SU-DHL-6 (cell line): ENCODE measurements around the gene DVL1.

Source experiments
- H2AFZ ChIP-seq: fragments of 200-600 bp; sonication (generic); 2 replicates; pipeline ENCODE4 v1.6.1; 2014; ENCODE audit warnings: low read depth, mild to moderate bottlenecking, moderate library complexity, mixed read lengths, antibody characterized with exemption, low read length; ENCODE audit not compliant: severe bottlenecking
- H3F3A ChIP-seq: fragments of 200-600 bp; shearing (Covaris generic); 2 replicates; pipeline ENCODE4 v1.6.0; 2016; ENCODE audit warnings: antibody characterized with exemption, mild to moderate bottlenecking; ENCODE audit not compliant: insufficient read depth
- H3K27ac ChIP-seq: fragments of 200-600 bp; sonication (generic); 2 replicates; pipeline ENCODE4 v1.5.1; 2016; ENCODE audit warnings: low read depth, mild to moderate bottlenecking, low read length, moderate library complexity, mixed read lengths
- H3K27me3 ChIP-seq: fragments of 200-600 bp; sonication (generic), shearing (Covaris generic); 2 replicates; pipeline ENCODE4 v1.6.0; 2014; ENCODE audit warnings: mild to moderate bottlenecking, low read length
- H3K36me3 ChIP-seq: fragments of 200-600 bp; sonication (generic); 2 replicates; pipeline ENCODE4 v1.6.1; 2014; ENCODE audit warnings: mild to moderate bottlenecking, low read length, mixed read lengths
- H3K4me2 ChIP-seq: fragments of 300-600, 200-600 bp; shearing (Covaris generic), sonication (generic); 2 replicates; pipeline ENCODE4 v1.6.0; 2014; ENCODE audit warnings: low read length, low read depth, mild to moderate bottlenecking; ENCODE audit not compliant: poor library complexity, severe bottlenecking
- H3K4me3 ChIP-seq: fragments of 200-600 bp; sonication (generic); 2 replicates; pipeline ENCODE4 v1.5.1; 2014; ENCODE audit warnings: antibody characterized with exemption, low read length, mild to moderate bottlenecking, mixed read lengths; ENCODE audit not compliant: insufficient read depth, poor library complexity, severe bottlenecking
- H3K79me2 ChIP-seq: fragments of 200-600 bp; sonication (generic); 2 replicates; pipeline ENCODE4 v1.6.1; 2014; ENCODE audit warnings: mild to moderate bottlenecking, low read length, moderate library complexity; ENCODE audit not compliant: insufficient read depth
- H3K9ac ChIP-seq: fragments of 200-600 bp; sonication (generic); 2 replicates; pipeline ENCODE4 v1.7.0; 2014; ENCODE audit warnings: mild to moderate bottlenecking, low read length
- H3K9me2 ChIP-seq: fragments of 200-600 bp; sonication (generic); replicated peaks from 2 replicates; pipeline ENCODE4 v1.6.1; 2014; ENCODE audit warnings: low read length; ENCODE audit not compliant: insufficient read depth
- H3K9me3 ChIP-seq: fragments of 200-600 bp; sonication (generic); 2 replicates; pipeline ENCODE4 v1.6.1; 2014; ENCODE audit warnings: low read length, mixed read lengths; ENCODE audit not compliant: insufficient read depth
- H4K20me1 ChIP-seq: fragments of 200-600 bp; sonication (generic); 2 replicates; pipeline ENCODE4 v1.6.1; 2014; ENCODE audit warnings: low read depth, mild to moderate bottlenecking, antibody characterized with exemption, low read length, moderate library complexity, mixed read lengths
- EZH2phosphoT487 ChIP-seq: fragments of 200-600 bp; sonication (generic), shearing (Covaris generic); conservative IDR thresholded peaks from 2 replicates; pipeline ENCODE4 v1.6.1; 2018; ENCODE audit warnings: mild to moderate bottlenecking, antibody characterized with exemption, low read length, moderate library complexity, mixed read lengths
- TF ChIP-seq, protein P1 (sequence below): fragments of 200-600 bp; sonication (generic); IDR thresholded peaks from one replicate; pipeline ENCODE4 v1.5.1; 2017; ENCODE audit warnings: antibody characterized with exemption, mild to moderate bottlenecking, low read length, moderate library complexity; ENCODE audit not compliant: insufficient read depth, poor library complexity, severe bottlenecking

Gene DVL1

DNA sequence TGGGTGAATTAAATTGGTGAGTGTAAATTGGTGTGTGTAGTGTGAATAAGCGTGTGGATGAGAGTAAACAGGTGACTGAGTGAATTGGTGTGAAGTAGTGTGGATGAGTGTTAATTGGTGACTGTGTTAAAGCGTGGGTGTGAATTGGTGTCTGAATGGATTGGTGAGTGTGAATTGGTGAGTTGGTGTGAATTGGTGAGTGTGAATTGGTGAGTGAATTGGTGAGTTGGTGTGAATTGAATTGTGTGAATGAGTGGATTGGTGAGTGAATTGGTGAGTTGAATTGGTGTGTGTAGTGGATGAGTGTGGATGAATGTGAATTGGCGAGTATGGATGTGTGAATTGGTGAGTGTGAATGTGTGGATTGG, 17.5 kb upstream of the DVL1 start:
- H4K20me1 ChIP-seq = no peaks in the 10 kb centered on the region
- H3K4me3 ChIP-seq = no peak overlapping the region
- no peak for TF ChIP-seq EZH2phosphoT487
- TF ChIP-seq, protein P1, sequence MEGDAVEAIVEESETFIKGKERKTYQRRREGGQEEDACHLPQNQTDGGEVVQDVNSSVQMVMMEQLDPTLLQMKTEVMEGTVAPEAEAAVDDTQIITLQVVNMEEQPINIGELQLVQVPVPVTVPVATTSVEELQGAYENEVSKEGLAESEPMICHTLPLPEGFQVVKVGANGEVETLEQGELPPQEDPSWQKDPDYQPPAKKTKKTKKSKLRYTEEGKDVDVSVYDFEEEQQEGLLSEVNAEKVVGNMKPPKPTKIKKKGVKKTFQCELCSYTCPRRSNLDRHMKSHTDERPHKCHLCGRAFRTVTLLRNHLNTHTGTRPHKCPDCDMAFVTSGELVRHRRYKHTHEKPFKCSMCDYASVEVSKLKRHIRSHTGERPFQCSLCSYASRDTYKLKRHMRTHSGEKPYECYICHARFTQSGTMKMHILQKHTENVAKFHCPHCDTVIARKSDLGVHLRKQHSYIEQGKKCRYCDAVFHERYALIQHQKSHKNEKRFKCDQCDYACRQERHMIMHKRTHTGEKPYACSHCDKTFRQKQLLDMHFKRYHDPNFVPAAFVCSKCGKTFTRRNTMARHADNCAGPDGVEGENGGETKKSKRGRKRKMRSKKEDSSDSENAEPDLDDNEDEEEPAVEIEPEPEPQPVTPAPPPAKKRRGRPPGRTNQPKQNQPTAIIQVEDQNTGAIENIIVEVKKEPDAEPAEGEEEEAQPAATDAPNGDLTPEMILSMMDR = no peak
- H3K27ac ChIP-seq = no peak overlapping the region
- peaks cover 16% of the 10 kb centered on the region; the same call in 1 of the 2 replicates for H3K9me3 ChIP-seq
- no peaks in the 10 kb centered on the region for H3F3A ChIP-seq
- no peak overlapping the region for H3K4me2 ChIP-seq
- H3K9me2 ChIP-seq = no peaks in the 10 kb centered on the region
- no peak overlapping the region for H2AFZ ChIP-seq
- H3K36me3 ChIP-seq = no peaks in the 10 kb centered on the region
- H3K9ac ChIP-seq = no peak overlapping the region
- no peaks in the 10 kb centered on the region for H3K27me3 ChIP-seq
- no peaks in the 10 kb centered on the region for H3K79me2 ChIP-seq

DNA sequence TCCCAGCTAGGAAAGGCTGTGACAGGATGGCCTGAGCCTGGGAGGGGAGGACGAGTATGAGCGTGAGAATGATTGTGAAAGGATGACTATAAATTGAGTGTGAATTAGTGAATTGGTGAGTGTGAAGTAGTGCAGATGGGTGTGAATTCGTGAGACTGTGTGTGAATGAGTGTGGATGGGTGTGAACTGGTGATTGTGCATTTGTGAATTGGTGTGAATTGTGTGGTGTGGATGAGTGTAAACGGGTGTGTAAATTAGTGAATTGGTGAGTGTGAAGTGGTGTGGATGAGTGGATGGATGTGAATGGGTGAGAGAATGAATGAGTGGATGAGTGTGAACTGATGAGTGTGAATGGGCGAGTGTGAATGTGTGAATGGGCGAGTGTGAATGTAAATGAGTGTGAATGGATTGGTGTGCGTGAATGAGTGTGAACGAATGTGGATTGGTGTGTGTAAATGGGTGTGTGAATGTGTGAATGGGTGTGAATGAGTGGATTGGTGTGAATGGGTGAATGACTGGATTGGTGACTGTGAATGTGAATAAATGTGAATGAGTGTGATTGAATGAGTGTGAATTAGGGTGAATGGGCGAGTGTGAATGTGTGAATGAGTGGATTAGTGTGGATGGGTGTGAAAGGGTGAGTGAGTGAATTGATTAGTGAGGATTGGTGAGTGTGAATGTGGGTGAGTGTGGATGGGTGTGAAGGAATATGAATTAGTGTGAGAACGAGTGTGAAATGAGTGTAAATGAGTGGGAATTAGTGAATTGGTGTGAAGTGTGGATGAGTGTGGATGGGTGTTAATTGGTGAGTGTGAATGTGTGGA, 16.9 kb upstream of the DVL1 start:
- H3K27me3 ChIP-seq = no peaks in the 10 kb centered on the region
- H3K79me2 ChIP-seq = no peaks in the 10 kb centered on the region
- no peak overlapping the region for H2AFZ ChIP-seq
- H3K4me3 ChIP-seq = no peak overlapping the region
- no peaks in the 10 kb centered on the region for H4K20me1 ChIP-seq
- H3K36me3 ChIP-seq = no peaks in the 10 kb centered on the region
- H3K9me3 ChIP-seq = peaks cover 16% of the 10 kb centered on the region; the same call in 1 of the 2 replicates
- no peak overlapping the region for H3K4me2 ChIP-seq
- no peaks in the 10 kb centered on the region for H3F3A ChIP-seq
- no peak overlapping the region for H3K9ac ChIP-seq
- H3K9me2 ChIP-seq = no peaks in the 10 kb centered on the region
- H3K27ac ChIP-seq = no peak overlapping the region
- TF ChIP-seq, protein P1 = no peak
- TF ChIP-seq EZH2phosphoT487 = no peak

GRCh38 chr1:1364266-1364665, 15.0 kb upstream of the DVL1 start:
- Histone ChIP-seq H3K79me2 (no peaks in the 10 kb centered on the region), H3F3A (no peaks in the 10 kb centered on the region), H3K27ac (no peak overlapping the region), H3K9me3 (peaks cover 16% of the 10 kb centered on the region; the same call in 1 of the 2 replicates), H3K9ac (no peak overlapping the region), H3K27me3 (no peaks in the 10 kb centered on the region), H3K9me2 (no peaks in the 10 kb centered on the region), H4K20me1 (no peaks in the 10 kb centered on the region), H3K4me3 (no peak overlapping the region), H2AFZ (no peak overlapping the region), H3K4me2 (no peak overlapping the region), H3K36me3 (no peaks in the 10 kb centered on the region)
- TF ChIP-seq, protein P1 = no peak
- TF ChIP-seq EZH2phosphoT487 = no peak
